Kidney epithelial cell (primary cell): ENCODE measurements around the gene SELENOS. TPM values are rescaled to one million over a fixed set of nuclear protein-coding genes. Genes with fewer than 3 reads are reported as not detected.

Experiments used
- DNase-seq: peaks from one replicate; pipeline ENCODE4 v3.0.0-alpha.2; 2010; ENCODE audit warnings: low read depth
- H3K27me3 ChIP-seq: 2 replicates; pipeline ENCODE4 v1.6.0; 2011; ENCODE audit warnings: low read length; ENCODE audit not compliant: control insufficient read depth, insufficient read depth
- H3K36me3 ChIP-seq: 2 replicates; pipeline ENCODE4 v1.5.1; 2011; ENCODE audit warnings: low read length; ENCODE audit not compliant: control insufficient read depth, insufficient read depth
- H3K4me3 ChIP-seq: 2 replicates; pipeline ENCODE4 v1.5.1; 2011; ENCODE audit warnings: low read depth, mild to moderate bottlenecking, control low read depth, low read length
- CTCF ChIP-seq: IDR thresholded peaks from 2 replicates; pipeline ENCODE4 v1.5.1; 2011; ENCODE audit warnings: mild to moderate bottlenecking, moderate library complexity, low read length, control low read depth, inconsistent platforms; ENCODE audit not compliant: insufficient read depth, poor library complexity, severe bottlenecking
- total RNA-seq: library from RNA; depleted of rRNA; stranded (reverse); fragments of >200 nt; gene quantifications from 2 replicates; pipeline ENCODE4 v1.2.3, GENCODE V29; 2015

Gene SELENOS
- total RNA-seq, 1 donor from 2014 or later = 142 TPM

DNA sequence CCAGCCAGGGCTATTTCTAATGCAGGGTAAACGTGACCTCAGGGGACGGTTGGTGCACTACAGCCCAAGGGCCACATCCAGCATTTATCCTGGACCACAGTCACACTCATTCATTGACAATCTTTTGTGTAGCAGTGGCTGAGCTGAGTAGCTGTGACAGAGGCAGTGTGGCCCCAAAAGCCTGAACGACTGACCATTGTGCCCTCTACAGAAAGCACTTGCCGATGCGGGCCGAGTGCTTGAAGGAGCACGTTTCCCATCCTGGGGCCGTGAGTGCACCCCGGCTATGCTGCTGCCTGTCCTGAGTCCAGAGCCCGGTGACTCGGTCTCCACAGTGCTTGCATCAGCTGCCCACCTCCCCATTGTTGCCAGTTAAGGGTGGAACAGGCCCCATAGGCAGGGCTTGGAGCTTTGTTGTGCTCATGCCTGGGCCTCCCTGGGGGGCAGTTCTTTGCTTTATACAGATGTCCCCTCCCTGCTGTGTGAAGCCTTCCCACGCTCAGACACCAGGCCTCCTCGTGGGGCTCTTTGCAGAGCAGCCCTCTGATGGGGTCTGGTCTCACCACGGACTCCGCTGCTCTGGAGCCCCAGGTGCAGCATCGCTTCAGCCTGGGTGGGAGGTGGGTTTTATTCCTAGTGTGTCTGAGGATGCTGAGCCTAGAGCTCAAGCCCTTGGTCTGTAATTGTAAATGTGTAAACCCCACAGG lies 30.8 kb upstream of the SELENOS start:
- DNase-seq = no peak
- TF ChIP-seq CTCF = no peak
- Histone ChIP-seq H3K27me3 (no peaks in the 10 kb centered on the region), H3K4me3 (no peak overlapping the region), H3K36me3 (no peaks in the 10 kb centered on the region)

GRCh38 chr15:101307048-101307896 lies 30.0 kb upstream of the SELENOS start:
- no peaks in the 10 kb centered on the region for H3K27me3 ChIP-seq
- no peak overlapping the region for H3K4me3 ChIP-seq
- H3K36me3 ChIP-seq = no peaks in the 10 kb centered on the region
- DNase-seq = no peak
- TF ChIP-seq CTCF = no peak

- Histone ChIP-seq H3K27me3 (no peaks in the 10 kb centered on the region), H3K4me3 (no peak overlapping the region), H3K36me3 (no peaks in the 10 kb centered on the region)
- no peak for TF ChIP-seq CTCF
- no peak for DNase-seq
These were observed 29.2 kb upstream of the SELENOS start for GRCh38 chr15:101306341-101307047.

DNA sequence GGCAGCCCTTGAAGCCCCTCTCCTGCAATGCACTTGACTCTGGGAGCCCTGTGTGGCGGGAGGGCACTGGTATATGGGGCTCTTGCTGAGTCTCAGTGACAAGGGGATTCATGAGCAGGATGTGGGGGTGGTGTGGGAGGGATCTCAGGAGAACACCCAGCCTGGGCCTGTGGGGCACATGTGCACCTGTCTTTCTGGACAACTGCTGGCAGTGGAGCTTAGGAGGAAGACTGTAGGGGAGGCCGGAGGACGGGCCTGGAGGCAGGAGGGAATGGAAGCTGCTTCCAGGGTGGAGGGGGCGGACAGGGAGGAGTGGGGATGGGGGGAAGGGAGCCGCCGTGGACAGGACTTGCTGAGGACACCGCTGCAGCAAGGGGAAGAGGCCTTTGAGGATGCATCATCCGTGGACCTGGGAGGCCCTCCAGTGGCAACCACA lies 28.6 kb upstream of the SELENOS start:
- TF ChIP-seq CTCF = no peak
- Histone ChIP-seq H3K36me3 (no peaks in the 10 kb centered on the region), H3K27me3 (no peaks in the 10 kb centered on the region), H3K4me3 (no peak overlapping the region)
- no peak for DNase-seq

DNA sequence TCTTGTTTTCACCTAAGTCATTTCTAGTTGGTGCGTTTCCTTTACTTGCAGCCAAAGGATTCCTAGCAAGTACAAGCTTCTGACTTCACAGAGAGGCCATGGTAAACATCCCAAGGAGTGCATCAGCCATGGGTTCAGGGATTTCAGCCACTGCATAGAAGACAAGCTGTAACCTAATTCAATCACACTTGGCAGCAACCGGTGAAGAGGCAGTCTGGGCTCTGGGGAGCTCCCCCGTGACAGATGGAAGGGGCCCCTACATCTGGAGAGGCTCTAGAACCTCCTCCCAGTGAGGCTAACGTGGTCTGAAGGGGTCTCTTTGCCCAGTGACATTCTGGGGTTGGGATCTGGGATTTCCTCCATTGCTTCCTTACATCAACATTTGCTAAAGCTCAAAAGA lies 26.1 kb upstream of the SELENOS start:
- TF ChIP-seq CTCF = no peak
- Histone ChIP-seq H3K4me3 (no peak overlapping the region), H3K27me3 (no peaks in the 10 kb centered on the region), H3K36me3 (no peaks in the 10 kb centered on the region)
- no peak for DNase-seq
